Glomerular endothelial cell (primary cell): ENCODE measurements around the gene TTC3. TPM values are rescaled to one million over a fixed set of nuclear protein-coding genes. Genes with fewer than 3 reads are reported as not detected.

Experiments
- DNase-seq: peaks from one replicate; pipeline ENCODE4 v3.0.0-alpha.2; 2011; ENCODE audit warnings: low read depth, low spot score; ENCODE audit errors: extremely low read depth
- total RNA-seq: library from RNA; depleted of rRNA; stranded (reverse); fragments of >200 nt; gene quantifications from 2 replicates; pipeline ENCODE4 v1.2.3, GENCODE V29; 2015

TTC3 gene
- total RNA-seq, 1 donor from 2014 or later, result 155 TPM

DNA sequence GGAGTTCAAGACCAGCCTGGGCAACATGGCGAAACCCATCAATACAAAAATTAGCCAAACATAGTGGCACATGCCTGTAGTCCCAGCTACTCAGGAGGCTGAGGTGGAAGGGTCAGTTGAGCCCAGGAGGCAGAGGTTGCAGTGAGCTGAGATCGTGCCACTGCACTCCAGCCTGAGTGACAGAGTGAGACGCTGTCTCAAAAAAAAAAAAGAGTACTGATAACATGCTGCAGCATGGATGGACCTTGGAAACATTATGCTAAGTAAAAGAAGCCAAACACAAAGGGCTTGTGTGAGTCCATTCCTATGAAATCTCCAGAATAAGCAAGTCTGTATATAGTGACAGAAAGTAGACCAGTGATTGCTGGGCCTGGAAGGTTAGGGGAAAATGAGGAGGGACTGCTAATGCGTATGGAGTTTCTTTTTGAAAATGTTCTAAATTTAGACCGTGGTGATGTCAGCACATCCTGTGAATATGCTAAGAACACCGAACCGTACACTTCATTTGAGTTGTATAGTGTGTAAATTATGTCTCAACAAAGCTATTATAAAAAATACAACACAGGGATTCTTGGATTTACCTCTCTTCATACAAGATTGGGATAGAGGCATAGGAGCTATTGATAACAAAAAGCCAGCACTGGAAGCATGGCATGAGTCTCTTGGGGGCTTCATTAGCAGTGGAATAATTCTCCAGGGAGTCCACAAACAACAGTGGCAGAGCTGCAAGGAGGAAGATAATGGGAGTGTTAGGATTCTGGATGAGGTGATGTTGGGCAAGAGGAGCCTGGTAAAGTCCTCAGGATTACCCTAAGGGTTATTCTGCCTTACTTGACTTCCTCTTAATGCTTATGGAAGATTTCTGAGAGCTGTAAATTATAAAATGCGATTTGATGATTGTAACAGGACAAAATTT, 73.5 kb downstream of the TTC3 start:
- no peak for DNase-seq

DNA sequence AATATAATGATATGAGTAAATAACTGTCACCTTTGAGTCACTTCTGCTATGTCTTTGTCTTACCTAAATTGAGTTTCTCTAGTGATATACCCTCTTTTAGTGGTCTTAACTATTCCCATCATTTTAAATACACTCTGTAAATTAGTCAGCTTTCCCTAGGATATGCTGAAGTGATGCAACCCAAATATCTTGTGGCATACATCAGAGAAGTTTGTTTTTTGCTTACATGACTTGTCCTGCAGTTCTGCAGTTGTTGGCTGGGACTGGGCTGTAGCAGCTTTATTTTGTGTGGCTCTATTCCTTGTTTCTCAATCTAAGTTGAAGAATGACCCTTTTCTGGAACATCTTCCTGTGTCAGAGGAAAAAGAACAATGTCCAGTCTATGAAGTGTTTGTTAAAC, 76.4 kb downstream of the TTC3 start:
- DNase-seq, result no peak

DNA sequence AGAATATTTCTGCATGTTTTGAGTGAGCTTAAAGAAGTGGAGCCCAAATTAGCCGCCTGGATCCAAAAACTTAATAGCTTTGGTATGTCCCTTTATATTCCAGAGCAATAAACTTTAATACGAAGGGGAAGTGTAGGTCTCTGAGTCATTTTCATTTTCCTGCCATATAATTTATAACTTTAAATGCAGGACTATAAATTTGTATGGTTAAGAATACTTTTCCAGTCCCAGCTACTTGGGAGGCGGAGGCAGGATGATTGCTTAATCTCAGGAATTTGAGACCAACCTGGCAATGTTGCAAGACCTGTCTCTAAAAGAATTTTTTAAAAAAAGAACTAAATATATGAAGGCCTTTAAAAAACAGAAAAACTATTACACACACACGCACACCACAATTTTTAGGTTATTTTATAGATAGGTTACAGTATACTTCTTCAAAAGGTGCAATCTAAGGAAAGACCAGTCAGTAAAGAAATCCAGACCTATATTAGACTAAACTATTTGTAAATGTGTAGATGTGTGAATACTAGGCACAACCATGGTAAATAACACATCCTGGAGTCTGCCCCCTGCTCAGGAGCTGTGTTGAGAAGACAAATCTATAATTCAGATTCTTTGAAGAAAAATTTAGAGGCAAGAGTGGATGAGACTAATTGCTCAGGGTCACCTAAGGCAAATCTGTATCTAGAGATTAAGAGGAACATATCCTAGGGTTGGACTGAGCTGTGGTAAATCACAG, 80.3 kb downstream of the TTC3 start:
- DNase-seq, result no peak

DNA sequence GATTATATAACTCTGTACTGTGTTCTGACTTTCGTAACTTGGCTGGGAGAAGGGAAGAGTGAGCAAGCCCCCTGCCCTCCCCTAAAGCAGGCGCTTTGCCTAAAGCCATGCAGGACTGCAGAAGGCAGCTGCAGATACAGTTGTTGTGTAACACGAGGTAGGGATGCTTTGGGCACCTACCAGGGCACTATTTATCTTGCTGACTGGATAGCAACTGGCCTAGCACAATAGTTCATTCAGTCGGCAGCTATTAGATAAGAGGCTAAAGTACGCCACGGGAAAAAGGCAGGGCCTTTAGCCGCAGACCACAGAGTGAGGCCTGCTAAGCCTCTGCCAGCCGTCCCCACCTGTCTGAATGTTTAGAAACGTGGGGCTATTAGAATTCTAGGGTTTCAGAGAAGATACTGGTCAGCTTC, 80.9 kb downstream of the TTC3 start:
- DNase-seq, result no peak

DNA sequence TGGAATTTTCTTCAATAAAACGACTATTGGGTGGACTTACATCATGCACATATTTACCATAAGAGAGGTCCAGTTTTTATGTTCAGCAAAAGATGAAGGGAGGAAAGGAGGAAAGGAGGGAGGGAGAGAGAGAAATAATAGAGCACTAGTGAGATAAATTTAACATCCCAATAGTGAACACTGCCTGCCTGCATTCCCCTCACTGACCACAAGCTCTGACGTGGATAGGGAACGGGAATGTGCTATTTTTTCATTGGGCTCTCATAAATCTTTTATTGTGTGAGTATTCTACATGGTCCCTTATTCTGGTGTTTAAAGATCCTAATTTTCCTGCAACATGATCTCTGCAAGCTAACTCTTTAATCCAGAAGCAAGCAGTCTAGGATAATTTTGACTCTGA, 82.1 kb downstream of the TTC3 start:
- DNase-seq, result no peak

DNA sequence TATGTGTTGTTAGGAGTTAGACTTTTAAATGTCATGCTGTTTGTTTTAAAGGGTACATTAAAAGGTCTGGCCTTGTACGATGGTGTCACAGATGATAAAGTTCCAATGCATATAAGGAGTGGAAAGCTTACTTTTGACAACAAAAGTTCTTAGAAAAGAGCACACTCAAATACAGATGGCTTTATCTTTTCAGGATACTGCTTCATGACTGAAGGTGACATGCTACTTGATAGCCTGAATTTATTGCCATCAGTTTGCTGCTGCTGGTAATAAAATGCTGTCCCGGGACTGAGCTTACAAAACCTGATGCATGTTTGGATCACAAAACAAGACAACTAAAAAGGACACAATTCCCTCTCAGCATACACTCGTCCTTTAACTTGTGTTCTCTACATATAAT, 84.9 kb downstream of the TTC3 start:
- no peak for DNase-seq

DNA sequence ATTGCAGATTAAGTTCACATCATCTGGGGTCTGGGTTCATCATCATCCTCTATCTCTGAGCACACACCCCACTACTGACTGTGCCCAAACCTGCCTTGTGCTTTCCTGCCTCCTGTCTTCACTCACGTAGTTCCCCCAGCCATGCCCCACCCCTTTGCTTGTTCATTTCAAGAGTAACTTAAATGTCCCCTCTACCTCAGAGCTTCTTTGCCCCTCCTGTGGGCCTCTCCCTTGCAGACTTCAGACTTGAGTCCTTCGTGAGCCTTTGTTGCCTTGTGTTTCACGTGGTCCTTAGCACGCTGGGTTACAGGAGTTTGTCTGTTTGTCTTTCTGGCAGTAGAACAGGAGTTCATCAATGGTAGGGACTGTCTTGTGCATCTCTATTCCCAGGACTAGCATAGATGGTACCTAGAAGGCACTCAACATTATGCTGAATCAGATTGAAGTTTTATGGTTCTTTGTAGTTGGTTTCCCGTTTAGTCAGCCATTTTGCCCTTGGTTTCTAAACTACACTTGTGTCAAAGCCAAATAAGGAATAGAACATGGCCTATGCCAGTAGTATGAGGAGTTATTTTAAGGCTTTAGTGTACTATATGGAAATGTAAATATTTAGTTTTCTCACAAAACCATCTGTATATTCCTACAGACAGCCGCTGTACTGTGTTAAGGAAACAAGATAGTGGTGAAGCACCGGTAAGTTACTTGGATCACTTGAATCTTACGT, 86.2 kb downstream of the TTC3 start:
- DNase-seq, result no peak

DNA sequence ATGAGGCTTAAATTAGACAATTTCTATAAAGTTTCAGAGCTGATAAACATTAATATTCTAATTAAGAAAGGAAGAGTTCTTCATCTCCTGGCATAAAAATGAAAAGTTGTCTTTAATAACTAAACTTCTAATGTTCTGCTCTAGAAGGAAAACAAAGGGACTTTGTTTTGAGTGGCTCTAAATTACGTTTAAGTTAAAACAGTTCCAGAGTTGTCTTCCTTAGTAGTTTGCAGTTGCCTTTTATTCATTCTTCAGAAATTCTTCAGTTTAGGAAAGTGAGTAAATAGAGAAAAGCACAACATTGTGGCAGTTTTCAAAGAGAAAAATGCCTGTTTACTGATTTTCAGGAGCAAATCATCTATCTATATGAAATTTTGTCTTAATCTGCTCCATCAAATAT, 86.9 kb downstream of the TTC3 start:
- DNase-seq, result no peak

DNA sequence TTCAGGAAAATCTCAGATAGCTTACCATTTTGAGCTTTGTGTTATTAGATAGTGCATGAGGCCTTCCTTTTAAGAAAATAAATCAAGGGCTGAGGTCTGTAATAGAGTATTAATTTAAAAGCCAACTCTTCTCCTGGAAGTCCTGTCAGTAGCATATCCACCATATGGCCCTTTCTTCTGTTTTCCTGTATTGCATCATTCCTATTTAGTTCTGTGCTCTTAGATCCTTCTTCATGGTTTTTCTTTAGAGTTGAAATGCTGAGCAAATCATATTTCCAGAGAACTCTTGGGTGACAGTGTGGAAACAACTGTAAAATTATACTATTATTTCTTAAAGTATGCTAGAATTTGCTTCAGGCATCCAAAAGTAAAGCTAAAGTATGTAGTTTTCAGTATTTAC, 91.7 kb downstream of the TTC3 start:
- no peak for DNase-seq

DNA sequence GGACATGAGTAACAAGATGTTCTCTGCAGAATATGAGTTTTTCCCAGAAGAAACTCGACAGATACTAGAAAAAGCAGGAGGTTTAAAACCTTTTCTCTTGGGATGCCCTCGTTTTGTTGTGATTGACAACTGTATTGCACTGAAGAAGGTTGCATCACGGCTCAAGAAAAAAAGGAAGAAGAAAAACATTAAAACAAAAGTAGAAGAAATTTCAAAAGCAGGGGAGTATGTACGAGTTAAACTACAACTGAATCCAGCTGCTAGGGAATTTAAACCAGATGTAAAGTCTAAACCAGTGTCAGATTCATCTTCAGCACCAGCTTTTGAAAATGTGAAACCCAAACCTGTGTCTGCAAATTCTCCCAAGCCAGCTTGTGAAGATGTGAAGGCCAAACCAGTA, 92.5 kb downstream of the TTC3 start:
- DNase-seq, result no peak

DNA sequence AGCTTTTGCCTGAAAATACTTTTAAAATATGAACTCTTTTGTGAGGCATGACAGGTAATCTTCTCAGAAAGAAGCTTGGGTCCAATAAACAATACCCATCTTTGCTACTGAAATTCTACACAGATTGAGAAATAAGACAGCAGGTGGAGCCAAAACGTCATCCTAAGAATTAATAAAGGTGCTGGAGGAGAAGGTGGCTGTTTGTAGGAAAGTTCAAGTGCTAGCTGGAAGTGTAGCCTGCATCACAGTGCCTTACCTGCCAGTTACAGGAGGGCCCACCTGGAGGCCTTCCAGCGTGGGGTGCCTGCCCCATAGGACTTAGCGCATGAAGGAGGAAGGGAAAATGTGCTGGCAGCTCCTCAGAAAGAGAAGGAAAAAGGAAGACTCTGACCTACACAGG, 93.7 kb downstream of the TTC3 start:
- DNase-seq, result no peak

DNA sequence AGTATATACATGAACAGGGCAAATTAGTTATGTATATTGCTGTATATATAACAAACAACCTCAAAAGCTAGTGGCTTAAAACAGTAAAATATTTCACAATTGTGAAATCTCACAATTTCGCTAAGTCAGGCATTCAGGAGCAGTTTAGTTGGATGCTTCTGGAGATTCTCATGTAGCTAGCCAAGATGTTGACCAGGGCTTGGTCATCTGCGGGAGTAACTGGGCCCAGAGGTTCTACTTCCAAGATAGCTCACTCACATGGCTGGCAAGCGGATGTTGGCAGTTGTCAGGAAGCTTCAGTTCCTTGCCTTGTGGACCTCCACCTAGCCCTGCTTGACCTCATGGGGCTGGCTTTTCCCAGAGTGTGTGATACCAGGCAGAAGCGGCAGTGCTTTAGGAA, 95.6 kb downstream of the TTC3 start:
- no peak for DNase-seq

DNA sequence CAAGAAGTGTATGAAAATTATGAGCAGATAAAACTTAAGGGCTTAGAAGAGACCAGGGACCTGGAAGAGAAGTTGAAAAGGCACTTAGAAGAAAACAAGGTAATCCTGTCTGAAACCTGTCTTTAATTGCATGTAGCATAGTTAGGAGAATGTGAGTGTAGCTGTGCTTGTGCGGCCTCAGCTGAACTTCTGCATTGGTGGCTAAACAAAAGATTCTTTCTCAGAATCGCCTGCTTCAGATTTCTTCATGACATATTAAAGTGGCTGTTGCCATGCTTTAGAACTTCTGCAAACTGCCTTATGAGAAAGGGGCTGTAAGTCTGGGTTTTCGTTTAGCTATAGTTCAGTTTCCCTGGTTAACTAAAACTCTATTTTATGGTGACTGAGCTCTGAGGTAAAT, 99.6 kb downstream of the TTC3 start:
- DNase-seq, result no peak

DNA sequence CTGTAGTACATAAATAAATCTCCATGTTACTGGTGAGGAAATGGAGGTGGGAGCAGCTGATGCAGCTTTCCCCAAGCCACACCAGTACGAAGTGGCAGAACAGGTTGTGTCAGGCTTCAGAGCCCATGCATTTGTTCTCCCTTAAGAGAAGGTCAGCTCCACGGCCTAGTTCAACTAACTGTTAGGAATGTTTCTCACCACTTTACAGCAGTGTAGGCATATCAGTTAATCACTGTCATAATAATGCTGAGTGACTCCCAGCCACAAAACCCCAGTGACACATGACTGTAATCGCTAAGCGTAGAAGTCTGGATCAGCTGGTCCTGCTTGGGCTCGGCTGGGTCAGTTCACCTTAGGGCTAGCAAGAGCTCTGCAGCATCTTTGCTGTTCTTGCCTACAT, 103.7 kb downstream of the TTC3 start:
- no peak for DNase-seq

DNA sequence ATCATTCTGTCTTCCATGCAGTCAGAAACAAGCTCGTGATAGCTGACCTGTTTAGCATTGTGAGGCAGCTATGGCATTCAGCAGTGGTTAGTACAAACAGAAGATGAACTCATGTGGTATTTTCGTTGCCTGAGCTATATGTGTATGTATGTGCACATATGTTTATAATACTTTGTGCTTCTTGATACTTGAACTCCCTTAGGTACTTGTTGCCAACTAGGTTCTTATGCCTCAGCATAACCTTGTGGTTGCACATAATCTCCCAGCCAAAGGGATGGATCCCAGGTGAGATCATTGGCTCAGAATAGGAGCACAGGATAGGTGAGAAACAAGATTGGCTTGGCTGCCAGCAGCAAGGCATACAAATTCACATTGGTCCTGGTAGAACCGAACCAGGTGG, 108.0 kb downstream of the TTC3 start:
- no peak for DNase-seq

DNA sequence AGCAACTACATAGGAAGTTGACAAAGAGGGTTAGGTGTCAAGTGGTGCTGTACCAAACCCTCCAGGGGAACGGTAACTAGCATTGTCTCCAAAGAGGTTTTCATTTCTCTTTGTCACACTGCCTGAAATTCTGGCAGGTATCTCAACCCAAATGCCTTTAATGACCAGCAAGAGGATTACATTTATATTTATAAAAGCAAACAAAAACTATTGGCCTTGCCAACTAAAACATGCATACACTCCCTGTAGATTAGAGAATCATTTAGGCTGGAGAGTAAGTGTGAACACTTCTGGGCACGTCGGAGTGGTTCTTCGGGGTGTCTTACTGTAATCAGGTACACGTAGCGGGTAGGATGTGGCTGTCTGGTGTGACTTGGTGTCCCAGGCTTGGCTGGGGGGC, 109.2 kb downstream of the TTC3 start:
- no peak for DNase-seq

DNA sequence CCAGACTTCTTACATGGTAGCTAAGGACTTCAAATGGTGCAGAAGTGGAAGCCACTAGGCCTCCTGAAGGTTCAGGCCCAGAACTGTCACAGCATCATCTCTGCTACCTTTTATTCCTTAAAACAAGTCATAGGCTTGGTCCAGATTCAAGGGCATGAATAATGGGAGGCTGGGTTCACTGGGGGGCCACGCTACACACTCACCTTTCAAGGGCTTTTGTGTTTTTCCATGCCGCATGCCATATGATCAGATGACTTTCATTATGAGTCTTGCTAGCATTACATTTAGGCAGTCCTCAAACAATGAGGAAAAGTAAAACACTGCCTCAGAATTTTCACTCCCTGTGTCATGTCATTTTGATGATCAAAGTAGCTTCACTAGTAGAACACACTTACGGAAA, 110.7 kb downstream of the TTC3 start:
- DNase-seq, result no peak

DNA sequence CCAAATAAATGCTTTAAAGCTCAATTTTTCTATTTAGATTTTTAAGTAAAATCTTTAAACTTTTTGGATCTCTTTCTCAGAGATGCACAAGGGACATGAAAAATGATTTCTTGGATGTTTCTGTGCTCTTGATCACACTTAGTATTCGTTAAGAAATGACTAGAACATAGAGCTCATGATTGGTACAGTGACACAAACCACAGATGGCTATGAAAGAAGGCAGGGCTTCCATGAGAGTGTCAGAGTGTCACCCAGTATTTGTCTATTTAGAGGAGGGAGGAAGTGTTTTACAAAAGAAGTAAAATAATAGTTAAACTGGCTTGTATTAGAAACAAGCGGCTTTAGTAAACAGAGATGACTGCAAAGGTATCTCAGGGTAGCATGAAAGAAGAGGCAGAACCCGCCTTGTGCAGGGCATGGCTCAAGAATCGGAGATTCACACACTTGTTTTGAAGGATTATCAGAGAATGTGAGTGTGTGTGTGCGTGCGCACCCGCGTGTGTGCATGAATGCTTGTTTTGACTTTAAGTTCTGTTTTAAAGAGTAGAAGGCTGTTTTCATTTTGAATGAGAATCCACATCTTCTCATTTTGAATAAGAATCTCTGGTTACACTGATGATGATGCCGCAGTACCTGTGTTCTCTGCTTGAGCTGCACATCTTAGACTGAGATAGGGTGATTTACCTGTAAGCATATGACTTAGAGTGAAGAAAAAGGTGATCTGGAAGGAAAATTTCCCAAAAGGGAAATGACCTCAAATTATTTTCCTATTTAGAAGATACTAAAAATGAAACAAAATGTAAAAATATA, 111.9 kb downstream of the TTC3 start:
- no peak for DNase-seq

DNA sequence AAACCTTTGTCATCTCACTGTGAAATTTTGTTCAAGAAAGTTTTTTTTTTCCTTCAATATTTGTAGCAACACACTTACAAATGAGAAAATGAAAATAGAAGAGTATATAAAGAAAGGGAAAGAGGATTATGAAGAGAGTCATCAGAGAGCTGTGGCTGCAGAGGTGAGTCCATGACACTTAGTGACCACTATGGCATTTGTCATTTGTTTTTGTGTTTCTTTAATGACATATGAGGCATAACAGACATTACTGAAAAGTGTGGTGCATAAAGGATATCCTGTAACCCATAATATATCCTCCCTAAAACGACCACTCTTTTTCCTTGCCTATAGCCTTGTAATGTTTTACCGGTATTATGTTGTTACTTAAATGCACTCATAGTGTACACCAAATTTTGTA, 113.9 kb downstream of the TTC3 start:
- no peak for DNase-seq

DNA sequence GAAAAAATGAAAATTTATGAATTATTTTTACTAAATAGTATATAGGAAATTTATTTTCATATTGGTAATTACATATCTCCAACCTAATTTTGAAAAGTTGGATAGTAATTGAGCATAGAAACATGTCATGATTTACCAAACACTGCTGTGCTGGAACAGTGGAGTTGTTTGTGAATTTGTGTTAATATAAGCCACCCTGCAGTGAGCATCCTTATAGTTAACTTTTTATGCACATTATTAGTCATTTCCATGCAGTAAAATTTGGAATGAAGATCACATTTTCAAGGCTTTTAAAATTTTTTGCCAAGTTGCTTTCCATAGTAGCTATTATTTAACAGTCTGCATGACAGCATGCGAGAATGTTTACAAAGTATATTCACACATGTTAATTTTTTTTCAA, 115.8 kb downstream of the TTC3 start:
- no peak for DNase-seq

DNA sequence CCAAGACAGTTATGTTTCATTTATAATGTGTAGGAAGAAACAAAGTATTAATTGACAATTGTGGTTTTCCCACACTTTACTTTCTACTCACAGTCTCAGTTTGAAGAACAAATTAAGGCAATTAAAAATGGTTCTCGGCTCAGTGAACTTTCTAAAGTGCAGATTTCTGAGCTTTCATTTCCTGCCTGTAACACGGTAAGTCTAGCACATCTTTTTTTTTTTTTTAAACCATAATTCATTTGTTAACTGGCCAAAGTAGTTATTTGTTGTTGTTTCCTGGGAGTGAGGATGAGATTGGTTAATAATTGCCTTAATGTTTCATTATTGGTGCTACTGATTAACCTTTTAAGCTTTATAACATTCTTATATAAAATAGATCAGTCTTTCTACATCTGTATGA, 119.0 kb downstream of the TTC3 start:
- DNase-seq, result no peak
